ENCODE results near the gene DDX10.

Gene DDX10

DNA sequence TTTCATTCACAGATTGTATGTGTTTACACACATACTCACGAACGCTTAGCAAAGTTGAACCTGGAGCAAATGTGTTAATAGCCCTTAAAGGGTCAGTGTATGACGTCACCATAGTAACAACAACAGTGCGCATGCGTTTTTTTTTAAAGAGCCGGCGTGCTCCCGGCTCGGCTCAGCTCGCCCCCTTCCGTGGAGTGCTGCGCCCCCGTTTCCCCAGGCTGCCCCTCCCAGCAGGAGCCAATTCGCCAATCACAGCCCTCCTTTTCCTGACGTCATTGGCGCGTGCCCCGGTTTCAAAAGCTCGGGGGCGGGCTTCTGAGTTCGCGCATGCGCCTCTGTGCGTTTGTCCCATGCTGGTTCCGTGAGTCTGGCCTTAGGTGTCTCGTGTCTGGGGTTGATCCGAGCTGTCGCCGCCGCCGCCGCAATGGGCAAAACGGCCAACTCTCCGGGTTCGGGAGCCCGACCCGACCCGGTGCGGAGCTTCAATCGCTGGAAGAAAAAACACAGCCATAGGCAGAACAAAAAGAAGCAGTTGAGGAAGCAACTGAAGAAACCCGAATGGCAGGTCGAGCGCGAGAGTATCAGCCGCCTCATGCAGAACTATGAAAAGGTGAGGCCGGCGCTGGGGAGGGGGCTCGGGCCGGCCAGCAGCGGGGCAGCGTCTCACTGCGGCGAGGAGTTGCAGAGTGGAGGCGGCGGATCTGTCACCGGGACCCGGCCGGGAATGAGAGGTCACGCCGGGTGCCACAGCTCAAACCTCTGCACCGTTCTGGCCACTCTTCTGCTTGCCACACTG lies at the start of gene DDX10:
TSS of gene DDX10 (plus strand) at position 340 of the 796 bp plus-strand sequence. CDS start at position 425, 85 bp downstream.
- TF ChIP-seq, protein P1, sequence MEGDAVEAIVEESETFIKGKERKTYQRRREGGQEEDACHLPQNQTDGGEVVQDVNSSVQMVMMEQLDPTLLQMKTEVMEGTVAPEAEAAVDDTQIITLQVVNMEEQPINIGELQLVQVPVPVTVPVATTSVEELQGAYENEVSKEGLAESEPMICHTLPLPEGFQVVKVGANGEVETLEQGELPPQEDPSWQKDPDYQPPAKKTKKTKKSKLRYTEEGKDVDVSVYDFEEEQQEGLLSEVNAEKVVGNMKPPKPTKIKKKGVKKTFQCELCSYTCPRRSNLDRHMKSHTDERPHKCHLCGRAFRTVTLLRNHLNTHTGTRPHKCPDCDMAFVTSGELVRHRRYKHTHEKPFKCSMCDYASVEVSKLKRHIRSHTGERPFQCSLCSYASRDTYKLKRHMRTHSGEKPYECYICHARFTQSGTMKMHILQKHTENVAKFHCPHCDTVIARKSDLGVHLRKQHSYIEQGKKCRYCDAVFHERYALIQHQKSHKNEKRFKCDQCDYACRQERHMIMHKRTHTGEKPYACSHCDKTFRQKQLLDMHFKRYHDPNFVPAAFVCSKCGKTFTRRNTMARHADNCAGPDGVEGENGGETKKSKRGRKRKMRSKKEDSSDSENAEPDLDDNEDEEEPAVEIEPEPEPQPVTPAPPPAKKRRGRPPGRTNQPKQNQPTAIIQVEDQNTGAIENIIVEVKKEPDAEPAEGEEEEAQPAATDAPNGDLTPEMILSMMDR (conservative IDR thresholded peaks at IDR 0.05; ENCODE audit: low read length), result peak; percentile 32
- peak; percentile 97 for DNase-seq (ENCODE audit: low read depth)
- H3K4me3 ChIP-seq (ENCODE audit: low read length), result peak within 1 kb of the TSS; percentile 75

DNA sequence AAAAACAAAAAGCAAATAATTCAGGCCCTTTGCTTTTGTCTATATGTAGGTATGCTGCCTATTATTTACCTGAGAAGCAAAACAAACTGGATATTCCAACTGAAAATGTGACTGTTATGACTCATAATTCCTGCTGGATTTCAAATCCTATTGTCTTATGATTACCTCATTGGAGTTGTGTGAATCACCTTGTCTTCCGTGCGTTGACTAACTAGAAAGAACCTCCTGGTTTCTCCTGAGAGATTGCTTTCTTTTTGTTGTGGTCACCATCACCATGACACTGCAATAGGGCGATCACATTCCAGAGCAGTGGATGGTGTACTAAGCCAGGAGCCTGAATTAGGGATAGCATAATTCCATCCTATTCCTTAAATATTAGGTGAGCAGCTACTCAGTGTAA lies 48.3 kb upstream of the DDX10 start:
- TF ChIP-seq, protein P1 (conservative IDR thresholded peaks at IDR 0.05; ENCODE audit: low read length), result no peak
- DNase-seq (ENCODE audit: low read depth), result peak; percentile 88
- H3K4me3 ChIP-seq (ENCODE audit: low read length), result no peak overlapping the region

DNA sequence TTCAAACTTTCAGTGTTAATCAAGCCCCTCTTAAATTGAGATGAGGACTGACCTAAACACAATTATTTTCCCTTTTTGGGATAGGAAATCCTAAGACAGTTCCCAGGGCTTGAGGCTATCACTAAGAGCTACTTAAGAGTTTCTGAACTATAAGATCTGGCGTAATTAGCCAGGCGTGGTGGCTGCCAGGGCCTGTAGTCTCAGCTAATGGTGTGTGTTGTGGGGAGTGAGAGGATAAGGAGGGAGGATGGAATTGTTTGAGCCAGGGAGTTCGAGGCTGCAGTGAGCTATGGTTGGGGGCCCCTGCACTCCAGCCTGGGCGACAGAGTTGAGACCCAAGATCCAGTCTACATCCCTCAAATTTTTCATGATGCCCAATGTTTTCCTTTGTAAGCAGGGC lies 47.8 kb upstream of the DDX10 start:
- TF ChIP-seq, protein P1 (conservative IDR thresholded peaks at IDR 0.05; ENCODE audit: low read length), result no peak
- H3K4me3 ChIP-seq (ENCODE audit: low read length), result no peak overlapping the region
- no peak for DNase-seq (ENCODE audit: low read depth)

DNA sequence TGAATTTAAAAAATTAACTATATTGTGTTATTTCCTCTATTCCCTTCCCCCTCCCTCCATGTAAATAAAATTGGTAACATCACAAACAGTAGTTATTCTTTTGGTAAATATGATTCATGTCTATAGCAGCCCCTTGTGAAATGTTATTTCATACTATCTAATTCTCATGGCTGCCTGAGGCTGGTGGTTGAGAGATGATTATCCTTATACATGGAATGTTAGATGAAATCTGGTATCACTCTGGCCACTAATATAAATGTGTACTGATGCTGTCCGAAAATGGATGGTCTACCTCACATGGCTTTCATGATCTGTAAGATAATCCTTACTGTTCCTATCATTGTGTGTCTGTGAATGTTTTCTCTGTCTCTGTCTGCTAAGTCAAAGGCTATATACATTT lies 46.3 kb upstream of the DDX10 start:
- no peak overlapping the region for H3K4me3 ChIP-seq (ENCODE audit: low read length)
- peak; percentile 29 for DNase-seq (ENCODE audit: low read depth)
- TF ChIP-seq, protein P1 (conservative IDR thresholded peaks at IDR 0.05; ENCODE audit: low read length), result no peak

DNA sequence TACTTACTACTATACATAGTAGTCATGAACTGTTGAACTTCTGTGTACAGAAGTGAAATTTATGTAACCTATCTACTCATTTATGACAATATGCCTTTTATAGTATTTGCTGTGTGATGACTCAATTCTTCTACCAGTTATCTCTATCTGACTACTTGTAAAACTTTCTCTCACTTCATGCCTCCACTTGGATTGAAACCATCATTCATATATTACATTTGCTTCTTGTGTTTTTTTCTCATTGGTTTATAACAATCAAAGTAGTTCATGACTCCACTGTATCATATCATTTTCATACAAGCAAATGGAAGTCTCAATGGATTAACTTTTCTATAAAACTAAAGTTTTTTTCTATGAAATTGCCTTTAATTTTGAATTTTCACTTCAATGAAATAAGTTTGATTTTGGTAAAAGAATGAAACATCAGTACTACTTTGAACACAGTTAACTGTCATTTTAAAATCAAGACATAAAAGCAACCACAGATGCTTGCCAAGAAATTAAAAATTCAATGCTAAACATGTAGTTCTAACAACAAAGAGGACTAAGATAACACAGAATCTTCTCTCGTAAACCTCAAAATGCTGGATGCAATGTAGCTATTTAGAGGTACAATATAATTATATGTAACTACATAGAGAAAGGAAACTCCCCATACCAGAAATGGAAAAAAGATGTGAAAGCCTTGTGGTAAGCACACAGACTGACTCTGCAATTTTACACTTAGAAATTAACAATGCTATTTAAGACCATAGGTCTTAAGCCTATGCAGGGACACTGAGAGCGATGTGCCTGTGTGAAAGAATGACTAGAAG lies 43.7 kb upstream of the DDX10 start:
- DNase-seq (ENCODE audit: low read depth), result no peak
- H3K4me3 ChIP-seq (ENCODE audit: low read length), result no peak overlapping the region

DNA sequence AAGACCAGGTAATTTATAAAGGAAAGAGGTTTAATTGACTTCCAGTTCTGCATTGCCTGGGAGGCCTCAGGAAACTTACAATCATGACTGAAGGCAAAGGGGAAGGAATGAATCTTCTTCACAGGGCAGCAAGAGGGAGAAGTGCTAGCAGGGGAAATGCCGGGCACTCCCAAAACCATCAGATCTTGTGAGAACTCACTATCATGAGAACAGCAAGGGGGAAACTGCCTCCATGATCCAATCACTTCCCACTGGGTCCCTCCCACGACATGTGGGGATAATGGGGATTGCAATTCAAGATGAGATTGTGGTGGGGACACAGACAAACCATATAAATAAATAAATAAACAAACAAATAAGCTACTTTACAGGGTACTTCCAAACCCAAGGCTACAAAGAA lies 42.5 kb upstream of the DDX10 start:
- DNase-seq (ENCODE audit: low read depth), result no peak
- TF ChIP-seq, protein P1 (conservative IDR thresholded peaks at IDR 0.05; ENCODE audit: low read length), result no peak
- H3K4me3 ChIP-seq (ENCODE audit: low read length), result no peak overlapping the region

More for the DNA sequence above, 43.7 kb upstream of the DDX10 start:
- TF ChIP-seq, protein P1 (conservative IDR thresholded peaks at IDR 0.05; ENCODE audit: low read length), result no peak
